IMR-90 (cell line): ENCODE measurements around the gene BGN.

Experiments used
- BHLHE40 ChIP-seq: fragments of 150-350 bp; IDR thresholded peaks from 2 replicates; pipeline ENCODE4 v1.6.1; 2016; ENCODE audit warnings: mild to moderate bottlenecking, low read depth, low read length
- CEBPB ChIP-seq: IDR thresholded peaks from 2 replicates; pipeline ENCODE4 v1.6.1; 2012; ENCODE audit warnings: low read depth, low read length, improper control_type of control experiment
- CHD1 ChIP-seq: IDR thresholded peaks from 2 replicates; pipeline ENCODE4 v1.6.1; 2012; ENCODE audit warnings: low read depth, low read length, improper control_type of control experiment
- ELK1 ChIP-seq: fragments of 150-350 bp; IDR thresholded peaks from 2 replicates; pipeline ENCODE4 v1.6.1; 2016; ENCODE audit warnings: low read depth, mild to moderate bottlenecking, low read length, moderate library complexity, borderline replicate concordance
- FOS ChIP-seq: fragments of 150-350 bp; IDR thresholded peaks from 2 replicates; pipeline ENCODE4 v1.6.1; 2016; ENCODE audit warnings: low read depth, low read length
- MAZ ChIP-seq: IDR thresholded peaks from 2 replicates; pipeline ENCODE4 v1.6.1; 2012; ENCODE audit warnings: low read depth, mild to moderate bottlenecking, low read length, improper control_type of control experiment, moderate library complexity, borderline replicate concordance
- MXI1 ChIP-seq: IDR thresholded peaks from 2 replicates; pipeline ENCODE4 v1.6.1; 2012; ENCODE audit warnings: low read depth, mild to moderate bottlenecking, low read length, moderate library complexity, borderline replicate concordance
- NFE2L2 ChIP-seq: fragments of 150-350 bp; IDR thresholded peaks from 2 replicates; pipeline ENCODE4 v1.6.1; 2016; ENCODE audit warnings: low read depth, mild to moderate bottlenecking, low read length
- POLR2A ChIP-seq: IDR thresholded peaks from 2 replicates; pipeline ENCODE4 v1.6.1; 2012; ENCODE audit warnings: mild to moderate bottlenecking, low read depth, low read length
- RAD21 ChIP-seq: IDR thresholded peaks from 2 replicates; pipeline ENCODE4 v1.6.1; 2012; ENCODE audit warnings: low read length, improper control_type of control experiment
- RCOR1 ChIP-seq: IDR thresholded peaks from 2 replicates; pipeline ENCODE4 v1.6.1; 2012; ENCODE audit warnings: mild to moderate bottlenecking, low read length, improper control_type of control experiment; ENCODE audit not compliant: insufficient replicate concordance
- RFX5 ChIP-seq: IDR thresholded peaks from 2 replicates; pipeline ENCODE4 v1.8.0; 2012; ENCODE audit warnings: low read depth, mild to moderate bottlenecking, low read length, moderate library complexity
- TF ChIP-seq, protein P1 (sequence below): conservative IDR thresholded peaks from 2 replicates; pipeline ENCODE4 v1.5.1; 2012; ENCODE audit warnings: mild to moderate bottlenecking, low read depth, low read length, improper control_type of control experiment
- TF ChIP-seq, protein P2 (sequence below): fragments of 150-350 bp; IDR thresholded peaks from 2 replicates; pipeline ENCODE4 v1.6.1; 2017; ENCODE audit warnings: mild to moderate bottlenecking, antibody characterized with exemption, low read length, low read depth

DNA sequence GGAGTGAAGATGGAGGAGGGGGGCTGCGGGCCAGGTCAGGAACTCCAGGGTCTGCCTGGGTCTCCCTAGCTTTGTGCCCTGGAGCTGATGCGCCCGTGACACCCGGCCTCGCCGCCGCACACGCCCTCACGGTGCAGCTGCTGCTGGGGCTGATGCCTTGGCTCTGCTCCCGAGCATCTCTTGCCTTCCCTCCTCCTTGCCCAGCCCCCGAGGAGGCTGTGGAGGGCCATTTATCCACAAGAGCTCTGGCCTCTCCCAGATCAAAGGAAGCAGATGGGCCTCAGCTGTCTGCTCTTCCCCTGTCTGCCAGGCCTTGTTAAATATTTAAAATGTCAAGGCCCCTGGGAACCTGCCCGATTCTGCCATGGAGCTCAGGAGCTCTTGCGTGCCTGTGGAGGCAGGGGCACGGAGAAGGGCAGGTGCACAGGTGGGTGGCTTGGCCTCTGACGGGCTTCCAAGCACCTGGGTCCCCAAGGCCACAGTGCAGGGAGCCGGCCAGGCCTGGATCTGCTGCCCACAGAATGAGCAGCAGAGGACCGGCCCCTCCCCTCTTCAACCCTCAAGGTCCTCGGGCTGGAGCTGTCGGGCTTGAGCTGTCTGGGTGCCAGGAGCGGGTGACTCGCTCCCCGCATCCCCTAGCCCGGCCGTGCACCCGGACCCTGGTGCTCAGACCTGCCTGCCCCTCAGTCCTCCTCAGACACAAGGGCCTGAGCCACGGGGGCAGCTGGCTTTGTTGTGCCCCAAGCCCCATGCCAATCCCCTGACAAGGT is 42.9 kb downstream of the BGN start:
- no peak for TF ChIP-seq FOS
- TF ChIP-seq, protein P1, sequence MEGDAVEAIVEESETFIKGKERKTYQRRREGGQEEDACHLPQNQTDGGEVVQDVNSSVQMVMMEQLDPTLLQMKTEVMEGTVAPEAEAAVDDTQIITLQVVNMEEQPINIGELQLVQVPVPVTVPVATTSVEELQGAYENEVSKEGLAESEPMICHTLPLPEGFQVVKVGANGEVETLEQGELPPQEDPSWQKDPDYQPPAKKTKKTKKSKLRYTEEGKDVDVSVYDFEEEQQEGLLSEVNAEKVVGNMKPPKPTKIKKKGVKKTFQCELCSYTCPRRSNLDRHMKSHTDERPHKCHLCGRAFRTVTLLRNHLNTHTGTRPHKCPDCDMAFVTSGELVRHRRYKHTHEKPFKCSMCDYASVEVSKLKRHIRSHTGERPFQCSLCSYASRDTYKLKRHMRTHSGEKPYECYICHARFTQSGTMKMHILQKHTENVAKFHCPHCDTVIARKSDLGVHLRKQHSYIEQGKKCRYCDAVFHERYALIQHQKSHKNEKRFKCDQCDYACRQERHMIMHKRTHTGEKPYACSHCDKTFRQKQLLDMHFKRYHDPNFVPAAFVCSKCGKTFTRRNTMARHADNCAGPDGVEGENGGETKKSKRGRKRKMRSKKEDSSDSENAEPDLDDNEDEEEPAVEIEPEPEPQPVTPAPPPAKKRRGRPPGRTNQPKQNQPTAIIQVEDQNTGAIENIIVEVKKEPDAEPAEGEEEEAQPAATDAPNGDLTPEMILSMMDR = no peak
- TF ChIP-seq POLR2A = no peak
- no peak for TF ChIP-seq RAD21
- TF ChIP-seq, protein P2, sequence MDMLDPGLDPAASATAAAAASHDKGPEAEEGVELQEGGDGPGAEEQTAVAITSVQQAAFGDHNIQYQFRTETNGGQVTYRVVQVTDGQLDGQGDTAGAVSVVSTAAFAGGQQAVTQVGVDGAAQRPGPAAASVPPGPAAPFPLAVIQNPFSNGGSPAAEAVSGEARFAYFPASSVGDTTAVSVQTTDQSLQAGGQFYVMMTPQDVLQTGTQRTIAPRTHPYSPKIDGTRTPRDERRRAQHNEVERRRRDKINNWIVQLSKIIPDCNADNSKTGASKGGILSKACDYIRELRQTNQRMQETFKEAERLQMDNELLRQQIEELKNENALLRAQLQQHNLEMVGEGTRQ = no peak
- no peak for TF ChIP-seq RCOR1
- TF ChIP-seq RFX5 = no peak
- TF ChIP-seq MAZ = no peak
- no peak for TF ChIP-seq NFE2L2
- no peak for TF ChIP-seq CEBPB
- TF ChIP-seq ELK1 = no peak
- TF ChIP-seq CHD1 = no peak
- TF ChIP-seq BHLHE40 = no peak
- no peak for TF ChIP-seq MXI1
